ENCODE measurements around the gene SCRG1. TPM values are rescaled to one million over a fixed set of nuclear protein-coding genes. Genes with fewer than 3 reads are reported as not detected.

SCRG1 gene
- 1.4 and 7.1 TPM in 2 replicates for total RNA-seq

DNA sequence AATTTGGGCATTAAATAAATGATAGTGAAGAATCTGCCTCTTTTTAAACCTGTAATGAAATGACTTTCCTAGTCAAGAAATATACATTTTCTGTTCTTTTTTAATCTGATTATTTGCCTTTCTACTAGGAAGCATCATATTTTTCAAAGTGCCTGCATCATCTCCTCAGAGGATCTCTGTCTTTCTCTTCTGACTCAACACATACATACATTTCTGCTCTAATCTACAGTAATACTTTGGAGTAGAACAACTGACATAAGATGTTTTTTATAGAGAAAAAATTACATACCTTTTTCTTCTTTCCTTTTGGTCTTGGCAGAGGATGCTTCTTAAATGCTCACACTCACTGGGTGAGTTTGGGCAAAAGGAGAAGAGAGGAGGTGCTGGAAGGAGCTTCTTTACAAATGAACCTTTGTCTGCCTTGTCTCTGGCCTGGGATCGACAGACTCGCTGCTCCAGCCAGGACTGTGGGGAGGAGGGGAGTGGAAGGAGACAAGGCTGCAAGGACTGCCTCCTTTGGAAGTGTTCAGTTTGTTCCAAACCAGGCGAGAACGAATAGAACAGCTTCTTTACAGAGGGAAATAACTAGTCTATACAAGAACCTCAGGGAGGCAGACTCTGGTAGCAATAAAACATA, at the start of gene SCRG1:
Gene SCRG1 (minus strand): TSS at position 338 of the 637 bp plus-strand sequence. CDS start 7,702 bp downstream, outside the sequence.

DNA sequence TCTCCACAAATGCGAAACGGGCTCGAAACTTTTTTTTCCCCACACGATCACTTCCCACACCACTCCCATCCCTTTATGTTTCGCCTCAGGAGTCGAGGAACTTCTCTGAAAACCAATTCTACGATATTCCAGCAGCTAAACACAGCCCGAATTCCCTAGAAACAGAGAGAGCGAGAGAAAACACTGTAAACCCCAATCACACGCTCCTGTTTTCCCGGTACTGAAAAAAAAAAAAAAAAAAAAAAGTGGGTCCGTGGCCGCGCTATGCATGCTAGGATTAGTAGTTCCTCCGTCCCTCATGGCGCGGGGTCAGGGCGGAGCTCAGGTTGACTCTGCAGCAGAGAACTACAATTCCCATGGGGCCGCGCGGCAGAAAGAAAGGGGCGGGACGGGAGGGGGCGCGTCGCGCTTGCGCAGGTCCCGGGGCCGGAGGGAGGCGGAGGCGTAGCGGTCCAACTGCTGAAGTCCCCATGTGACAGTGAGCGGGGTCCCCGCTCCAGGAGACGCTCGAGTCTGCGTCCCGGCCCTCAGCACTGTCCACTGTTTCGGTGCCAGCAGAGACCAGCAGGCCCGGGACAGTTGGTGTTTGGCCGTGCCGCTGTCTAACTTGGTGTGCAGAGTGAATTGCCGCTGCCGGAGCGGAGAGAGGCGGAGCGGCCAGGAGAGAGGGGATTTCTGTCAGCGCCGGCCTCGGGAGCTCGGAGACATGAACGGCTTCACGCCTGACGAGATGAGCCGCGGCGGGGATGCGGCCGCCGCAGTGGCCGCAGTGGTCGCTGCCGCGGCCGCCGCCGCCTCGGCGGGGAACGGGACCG, 28.2 kb downstream of the SCRG1 start, which contains the start of gene SAP30:
Gene SAP30 (plus strand): TSS at position 478 of the 815 bp plus-strand sequence. CDS start 229 bp downstream, at position 707.

Other genes starting within 250 kb of the SCRG1 start
- gene GALNT7, start 230.3 kb downstream of the SCRG1 start, total RNA-seq, result 6.9 and 8.8 TPM in 2 replicates
- gene HMGB2, start 64.8 kb downstream of the SCRG1 start, total RNA-seq, result 15.9 and 30.0 TPM in 2 replicates
- 14.6 and 26.0 TPM in 2 replicates for gene SAP30, start 28.2 kb downstream of the SCRG1 start, total RNA-seq
- 24.9 and 27.2 TPM in 2 replicates for gene HAND2, start 131.1 kb upstream of the SCRG1 start, total RNA-seq